ENCODE data around the gene USP35. TPM values are rescaled to one million over a fixed set of nuclear protein-coding genes. Genes with fewer than 3 reads are reported as not detected.

The USP35 gene
- total RNA-seq, 1 experiment from 2014 or later, result 8.5 TPM

DNA sequence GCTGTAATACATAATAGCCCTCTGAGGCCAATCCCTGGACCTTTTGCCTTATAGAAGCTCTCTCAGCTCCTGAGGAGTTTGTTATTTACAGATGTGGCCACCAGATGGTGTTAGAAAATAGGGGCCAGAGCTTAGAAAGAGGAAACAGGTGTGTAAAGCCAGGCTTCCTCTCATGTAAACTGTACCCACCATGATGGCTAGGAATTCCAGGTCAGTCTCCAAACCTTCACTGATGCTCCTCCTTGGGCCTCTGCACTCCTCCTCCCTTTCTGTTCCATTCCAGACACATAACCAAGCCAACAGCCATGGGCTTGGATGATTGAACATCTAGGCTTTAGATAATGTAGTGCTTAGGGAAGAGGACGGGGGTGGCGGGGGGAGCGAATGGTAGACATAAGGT, 39.7 kb downstream of the USP35 start:
- H3K27me3 ChIP-seq (ENCODE audit: low read length), result no peaks in the 10 kb centered on the region
- H3K79me2 ChIP-seq (ENCODE audit: low read length), result no peaks in the 10 kb centered on the region
- H3K9me2 ChIP-seq (replicated peaks; ENCODE audit: low read length), result no peaks in the 10 kb centered on the region
- no peaks in the 10 kb centered on the region for H3F3A ChIP-seq (ENCODE audit: low read length, unreplicated experiment)
- peak; percentile 87 for TF ChIP-seq CTCF (conservative IDR thresholded peaks at IDR 0.05; ENCODE audit: low read depth, low read length)
- no peak for TF ChIP-seq EZH2phosphoT487 (IDR thresholded peaks at IDR 0.05; ENCODE audit: borderline replicate concordance, low read length)
- no peak overlapping the region for H3K4me2 ChIP-seq (ENCODE audit: low read length)
- H3K4me1 ChIP-seq (ENCODE audit: insufficient read depth, low read length), result peaks cover 11% of the 10 kb centered on the region
- intact Hi-C loops (cut with micrococcal nuclease), result loop anchor here (1.0 kb wide), 3 partner anchors 79 to 336 kb away; no protein-coding TSS in a partner anchor
- ChIA-PET CTCF (interaction anchor here (0.6 to 2.3 kb wide), 11 partner anchors 48 to 357 kb away, joined by 3 to 16 read pairs (median 4); partner anchors contain the start of gene GAB2), POLR2A (ENCODE audit: unreplicated experiment) (interaction anchor here (0.6 to 1.0 kb wide), 2 partner anchors 40 to 336 kb away, joined by 3 to 5 read pairs; partner anchors contain the start of gene KCTD21)
- H3K9me3 ChIP-seq (ENCODE audit: low read length), result no peaks in the 10 kb centered on the region
- no peak overlapping the region for H3K4me3 ChIP-seq (ENCODE audit: low read length)
- no TSS peak for BruUV-seq (replicated peaks)
- H3K27ac ChIP-seq (ENCODE audit: low read length), result no peak overlapping the region
- no peak overlapping the region for H3K9ac ChIP-seq (ENCODE audit: low read length)
- no peak overlapping the region for H2AFZ ChIP-seq (ENCODE audit: low read length)
- peaks cover 5% of the 10 kb centered on the region; the same call in 1 of the 2 replicates for H3K36me3 ChIP-seq (ENCODE audit: low read depth, low read length)
- DNase-seq (peak; percentile 86), ATAC-seq (peak; percentile 81)
- H4K20me1 ChIP-seq (ENCODE audit: low read length), result no peaks in the 10 kb centered on the region

DNA sequence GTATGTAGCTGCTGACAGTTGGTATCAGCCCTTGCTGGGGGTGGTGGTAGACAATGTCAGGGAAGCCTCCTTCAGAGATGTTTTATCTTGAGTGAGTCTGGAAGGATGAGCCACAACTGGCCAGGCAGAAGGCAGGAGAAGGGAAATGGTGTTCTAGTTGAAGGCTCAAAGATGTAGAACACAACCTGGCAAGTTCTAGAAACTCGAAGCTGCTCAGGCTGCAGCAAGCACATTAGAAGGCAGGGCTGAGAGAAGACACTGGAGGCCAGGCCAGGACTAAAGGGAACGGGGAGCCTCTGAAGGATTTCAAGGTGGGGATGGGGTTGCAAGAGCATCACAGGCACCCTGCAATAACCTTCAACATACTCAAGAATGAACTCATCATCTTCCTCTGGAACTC, 40.4 kb downstream of the USP35 start:
- ChIA-PET CTCF (interaction anchor here (2.3 kb wide), 1 partner anchor 335 kb away, joined by 15 read pairs; no protein-coding TSS in a partner anchor), POLR2A (ENCODE audit: unreplicated experiment) (no interaction called here)
- no peaks in the 10 kb centered on the region for H3K9me3 ChIP-seq (ENCODE audit: low read length)
- H3K4me3 ChIP-seq (ENCODE audit: low read length), result no peak overlapping the region
- H4K20me1 ChIP-seq (ENCODE audit: low read length), result no peaks in the 10 kb centered on the region
- ATAC-seq (no peak), DNase-seq (no peak)
- TF ChIP-seq EZH2phosphoT487 (IDR thresholded peaks at IDR 0.05; ENCODE audit: borderline replicate concordance, low read length) (no peak), EZH2 (IDR thresholded peaks at IDR 0.05; ENCODE audit: low read length, unreplicated experiment) (no peak), CTCF (conservative IDR thresholded peaks at IDR 0.05; ENCODE audit: low read depth, low read length) (no peak)
- H3K9ac ChIP-seq (ENCODE audit: low read length), result no peak overlapping the region
- H3K27me3 ChIP-seq (ENCODE audit: low read length), result no peaks in the 10 kb centered on the region
- H3K36me3 ChIP-seq (ENCODE audit: low read depth, low read length), result peaks cover 5% of the 10 kb centered on the region; the same call in 1 of the 2 replicates
- H3K4me2 ChIP-seq (ENCODE audit: low read length), result no peak overlapping the region
- no peaks in the 10 kb centered on the region for H3K79me2 ChIP-seq (ENCODE audit: low read length)
- no peak overlapping the region for H2AFZ ChIP-seq (ENCODE audit: low read length)
- H3K4me1 ChIP-seq (ENCODE audit: insufficient read depth, low read length), result peaks cover 11% of the 10 kb centered on the region
- BruUV-seq (replicated peaks), result no TSS peak
- no peaks in the 10 kb centered on the region for H3F3A ChIP-seq (ENCODE audit: low read length, unreplicated experiment)
- intact Hi-C loops (cut with micrococcal nuclease), result no loop called here
- no peak overlapping the region for H3K27ac ChIP-seq (ENCODE audit: low read length)
- H3K9me2 ChIP-seq (replicated peaks; ENCODE audit: low read length), result no peaks in the 10 kb centered on the region

- BruUV-seq (replicated peaks), result no TSS peak
- H4K20me1 ChIP-seq (ENCODE audit: low read length), result no peaks in the 10 kb centered on the region
Observed at GRCh38 chr11:78230161-78230877, 41.6 kb downstream of the USP35 start.

More at GRCh38 chr11:78230161-78230877, 41.6 kb downstream of the USP35 start:
- POLR2A ChIA-PET (ENCODE audit: unreplicated experiment), result no interaction called here
- Histone ChIP-seq H2AFZ (ENCODE audit: low read length) (no peak overlapping the region), H3K9me3 (ENCODE audit: low read length) (no peaks in the 10 kb centered on the region), H3K27me3 (ENCODE audit: low read length) (no peaks in the 10 kb centered on the region), H3K79me2 (ENCODE audit: low read length) (no peaks in the 10 kb centered on the region), H3F3A (ENCODE audit: low read length, unreplicated experiment) (no peaks in the 10 kb centered on the region), H3K4me1 (ENCODE audit: insufficient read depth, low read length) (peaks cover 11% of the 10 kb centered on the region), H3K36me3 (ENCODE audit: low read depth, low read length) (no peaks in the 10 kb centered on the region), H3K4me2 (ENCODE audit: low read length) (no peak overlapping the region), H3K9me2 (replicated peaks; ENCODE audit: low read length) (no peaks in the 10 kb centered on the region), H3K27ac (ENCODE audit: low read length) (no peak overlapping the region), H3K4me3 (ENCODE audit: low read length) (no peak overlapping the region), H3K9ac (ENCODE audit: low read length) (no peak overlapping the region)
- CTCF ChIA-PET, result interaction anchor here (2.3 kb wide), 1 partner anchor 334 kb away, joined by 15 read pairs; no protein-coding TSS in a partner anchor
- no peak for ATAC-seq
- no peak for TF ChIP-seq CTCF (conservative IDR thresholded peaks at IDR 0.05; ENCODE audit: low read depth, low read length)
- TF ChIP-seq EZH2phosphoT487 (IDR thresholded peaks at IDR 0.05; ENCODE audit: borderline replicate concordance, low read length), result no peak
- TF ChIP-seq EZH2 (IDR thresholded peaks at IDR 0.05; ENCODE audit: low read length, unreplicated experiment), result no peak
- DNase-seq, result peak; percentile 18
- intact Hi-C loops (cut with micrococcal nuclease), result loop anchor here (10.0 kb wide), 2 partner anchors 84 to 114 kb away; no protein-coding TSS in a partner anchor
